CD4-positive, alpha-beta T cell (primary cell): Measurements from ENCODE around the gene PLA2G1B. TPM values are rescaled to one million over a fixed set of nuclear protein-coding genes. Genes with fewer than 3 reads are reported as not detected.

ENCODE experiments used
- ATAC-seq: fragments of 200-7000 bp; cut with Tn5 transposase; one replicate; pipeline ENCODE4 v1.10.0; 2022; ENCODE audit warnings: mild to moderate bottlenecking; ENCODE audit not compliant: poor library complexity
- CTCF ChIA-PET: fragments of 350-600 bp; sonication (Branson Sonifier 250); formaldehyde crosslinking; loops from one replicate; lab custom pipeline; 2021; ENCODE audit warnings: antibody characterized with exemption, inconsistent platforms; lab: Charles Lee
- POLR2A ChIA-PET: fragments of 350-600 bp; sonication (Branson Sonifier 250); formaldehyde crosslinking; loops from one replicate; lab custom pipeline; 2021; ENCODE audit warnings: antibody characterized with exemption, inconsistent platforms; lab: Charles Lee
- DNase-seq, 14 experiments: peaks; one replicate each; pipeline ENCODE4 v3.0.0-alpha.2; 2013 to 2020; ENCODE audit warnings: mixed read lengths in 2 of 14
- H3K27ac ChIP-seq, 2 donors: one replicate each; pipeline versions ENCODE4 v1.5.1 to v1.7.0; 2013; ENCODE audit warnings: low read length in 2 of 2, low read depth in 1 of 2, mild to moderate bottlenecking in 1 of 2
- H3K27me3 ChIP-seq, 2 experiments: 1 replicate in 1 of 2; 2 replicates in 1 of 2; pipeline versions ENCODE4 v1.6.1 to v1.7.0; 2013; ENCODE audit warnings: low read length in 2 of 2, control low read depth in 1 of 2, mild to moderate bottlenecking in 1 of 2, moderate library complexity in 1 of 2; ENCODE audit not compliant: insufficient read depth in 2 of 2, control insufficient read depth in 1 of 2
- H3K36me3 ChIP-seq: one replicate; pipeline ENCODE4 v1.6.1; 2013; ENCODE audit warnings: low read length, control low read depth; ENCODE audit not compliant: insufficient read depth
- H3K4me1 ChIP-seq: one replicate; pipeline ENCODE4 v1.6.1; 2013; ENCODE audit warnings: low read length, control low read depth; ENCODE audit not compliant: insufficient read depth
- H3K4me3 ChIP-seq: one replicate; pipeline ENCODE4 v1.5.1; 2013; ENCODE audit warnings: mild to moderate bottlenecking, low read length, moderate library complexity
- H3K9me3 ChIP-seq, 2 experiments: 1 replicate in 1 of 2; 2 replicates in 1 of 2; pipeline versions ENCODE4 v1.6.1 to v1.7.0; 2013; ENCODE audit warnings: low read length in 2 of 2, mild to moderate bottlenecking in 2 of 2, control low read depth in 1 of 2, moderate library complexity in 1 of 2; ENCODE audit not compliant: control insufficient read depth in 1 of 2, insufficient read depth in 1 of 2
- H3K27ac Mint-ChIP-seq: one replicate; pipeline ENCODE4 v1.8.0; 2020; ENCODE audit warnings: mixed read lengths
- H3K27me3 Mint-ChIP-seq: one replicate; pipeline ENCODE4 v1.8.0; 2021; ENCODE audit warnings: mixed read lengths
- H3K36me3 Mint-ChIP-seq: one replicate; pipeline ENCODE4 v1.8.0; 2021; ENCODE audit warnings: low read depth, mixed read lengths
- H3K4me1 Mint-ChIP-seq: one replicate; pipeline ENCODE4 v1.8.0; 2021; ENCODE audit warnings: low read depth, mixed read lengths
- H3K4me3 Mint-ChIP-seq: one replicate; pipeline ENCODE4 v1.8.0; 2020; ENCODE audit warnings: mild to moderate bottlenecking, mixed read lengths
- H3K9me3 Mint-ChIP-seq: one replicate; pipeline ENCODE4 v1.8.0; 2020; ENCODE audit warnings: mixed read lengths
- intact Hi-C, 2 experiments: fragments of 100-400 bp; cut with DNase I in 1 of 2; cut with micrococcal nuclease in 1 of 2; formaldehyde crosslinking; loops; one replicate each; pipeline versions ENCODE4 v1.15.1 to v1.9.0; 2023 to 2025; cut with DNase I, micrococcal nuclease
- total RNA-seq, 174 experiments: library from RNA in 2 of 174; stranded (reverse) in 2 of 174; gene quantifications; one replicate each; pipeline ENCODE4 v1.2.3 and lab custom pipeline; 2021 to 2026
- TF ChIP-seq, protein P1 (sequence below): fragments of 200-600 bp; IDR thresholded peaks from one replicate; pipeline ENCODE4 v1.8.0; 2022; ENCODE audit warnings: antibody characterized with exemption, mild to moderate bottlenecking

Gene PLA2G1B
- total RNA-seq, 2 experiments from 2014 or later = not detected

- TF ChIP-seq, protein P1, sequence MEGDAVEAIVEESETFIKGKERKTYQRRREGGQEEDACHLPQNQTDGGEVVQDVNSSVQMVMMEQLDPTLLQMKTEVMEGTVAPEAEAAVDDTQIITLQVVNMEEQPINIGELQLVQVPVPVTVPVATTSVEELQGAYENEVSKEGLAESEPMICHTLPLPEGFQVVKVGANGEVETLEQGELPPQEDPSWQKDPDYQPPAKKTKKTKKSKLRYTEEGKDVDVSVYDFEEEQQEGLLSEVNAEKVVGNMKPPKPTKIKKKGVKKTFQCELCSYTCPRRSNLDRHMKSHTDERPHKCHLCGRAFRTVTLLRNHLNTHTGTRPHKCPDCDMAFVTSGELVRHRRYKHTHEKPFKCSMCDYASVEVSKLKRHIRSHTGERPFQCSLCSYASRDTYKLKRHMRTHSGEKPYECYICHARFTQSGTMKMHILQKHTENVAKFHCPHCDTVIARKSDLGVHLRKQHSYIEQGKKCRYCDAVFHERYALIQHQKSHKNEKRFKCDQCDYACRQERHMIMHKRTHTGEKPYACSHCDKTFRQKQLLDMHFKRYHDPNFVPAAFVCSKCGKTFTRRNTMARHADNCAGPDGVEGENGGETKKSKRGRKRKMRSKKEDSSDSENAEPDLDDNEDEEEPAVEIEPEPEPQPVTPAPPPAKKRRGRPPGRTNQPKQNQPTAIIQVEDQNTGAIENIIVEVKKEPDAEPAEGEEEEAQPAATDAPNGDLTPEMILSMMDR = no peak
- Mint-ChIP-seq H3K4me1 (no peaks in the 10 kb centered on the region), H3K36me3 (no peaks in the 10 kb centered on the region), H3K4me3 (no peak overlapping the region), H3K27ac (no peak overlapping the region), H3K9me3 (no peaks in the 10 kb centered on the region), H3K27me3 (peaks cover 4% of the 10 kb centered on the region)
- intact Hi-C loops = no loop called here
- no peaks in the 10 kb centered on the region for H3K36me3 ChIP-seq
- ATAC-seq (no peak), DNase-seq (no peak)
- H3K4me3 ChIP-seq = no peak overlapping the region
- H3K4me1 ChIP-seq = no peaks in the 10 kb centered on the region
- ChIA-PET POLR2A (no interaction called here), CTCF (no interaction called here)
- peaks cover 5 to 9% of the 10 kb centered on the region in 2 experiments for H3K27me3 ChIP-seq
- H3K9me3 ChIP-seq = peaks cover 0 to 7% of the 10 kb centered on the region in 2 experiments
- no peak overlapping the region for H3K27ac ChIP-seq
These were observed 3.8 kb upstream of the PLA2G1B start for GRCh38 chr12:120331390-120331789.

- Mint-ChIP-seq H3K9me3 (no peaks in the 10 kb centered on the region), H3K4me3 (no peak overlapping the region), H3K36me3 (peaks cover 4% of the 10 kb centered on the region), H3K27me3 (peaks cover 4% of the 10 kb centered on the region), H3K4me1 (peaks cover 6% of the 10 kb centered on the region), H3K27ac (no peak overlapping the region)
- Histone ChIP-seq H3K4me1 (peaks cover 12% of the 10 kb centered on the region), H3K27me3 (peaks cover 5% of the 10 kb centered on the region in 2 experiments), H3K36me3 (no peaks in the 10 kb centered on the region), H3K4me3 (no peak overlapping the region), H3K9me3 (no peaks in the 10 kb centered on the region), H3K27ac (no peak overlapping the region)
- TF ChIP-seq, protein P1 = no peak
- CTCF ChIA-PET = no interaction called here
- POLR2A ChIA-PET = no interaction called here
- ATAC-seq = no peak
- no peak for DNase-seq
- intact Hi-C loops = loop anchor here in 1 of 2 experiments (10.0 kb wide), 3 partner anchors 107 to 387 kb away; partner anchors contain the start of genes CABP1, COX6A1 and UNC119B
These were observed 649 bp upstream of the PLA2G1B start for GRCh38 chr12:120328228-120328627.

GRCh38 chr12:120324841-120325417 lies 2.6 kb downstream of the PLA2G1B start:
- ChIA-PET CTCF (interaction anchor here (2.6 kb wide), 1 partner anchor 23 kb away, joined by 13 read pairs; the partner anchor contains the start of gene SIRT4), POLR2A (interaction anchor here (0.6 kb wide), 1 partner anchor 33 kb away, joined by 3 read pairs; no protein-coding TSS in a partner anchor)
- Mint-ChIP-seq H3K27ac (no peak overlapping the region), H3K36me3 (peaks cover 4% of the 10 kb centered on the region), H3K27me3 (no peaks in the 10 kb centered on the region), H3K4me3 (no peak overlapping the region), H3K4me1 (peaks cover 6% of the 10 kb centered on the region), H3K9me3 (no peaks in the 10 kb centered on the region)
- intact Hi-C loops = loop anchor here (2.0 to 10.0 kb wide), 4 partner anchors 106 to 390 kb away; partner anchors contain the start of genes CABP1 (in 1 of the 2), COX6A1 (in 1 of the 2) and UNC119B (in 1 of the 2)
- no peak overlapping the region for H3K27ac ChIP-seq
- ATAC-seq (no peak), DNase-seq (no peak)
- no peaks in the 10 kb centered on the region for H3K9me3 ChIP-seq
- no peak overlapping the region for H3K4me3 ChIP-seq
- peaks cover 12% of the 10 kb centered on the region for H3K4me1 ChIP-seq
- TF ChIP-seq, protein P1 = no peak
- H3K36me3 ChIP-seq = no peaks in the 10 kb centered on the region
- H3K27me3 ChIP-seq = peaks cover 0 to 4% of the 10 kb centered on the region in 2 experiments
